HCT116 (cell line): ENCODE measurements around the gene NFATC2IP. TPM values are rescaled to one million over a fixed set of nuclear protein-coding genes. Genes with fewer than 3 reads are reported as not detected.
"Not testable (repeated sequence)": the region's sequence is repeated elsewhere in the genome, so short reads cannot be mapped to it uniquely, and the experiment has no call there.

Experiments
- ATAC-seq: fragments of 200-7000 bp; cut with Tn5 transposase; 2 replicates; pipeline ENCODE4 v1.9.1; 2020; ENCODE audit warnings: mild to moderate bottlenecking, moderate library complexity
- BruUV-seq: library from RNA; stranded (reverse); fragments of 400-500 nt; replicated peaks from 2 replicates; lab custom pipeline; 2021; lab: Mats Ljungman, UMichigan
- CTCF ChIA-PET: fragments of 300-600 bp; sonication (Branson Sonifier 250); formaldehyde crosslinking; loops from one replicate; lab custom pipeline; 2021; ENCODE audit warnings: antibody characterized with exemption; lab: Charles Lee
- POLR2A ChIA-PET: fragments of 300-600, 350-600 bp; sonication (Branson Sonifier 250); formaldehyde crosslinking; loops from one replicate; lab custom pipeline; 2021; ENCODE audit warnings: antibody characterized with exemption; lab: Charles Lee
- RAD21 ChIA-PET, 2 experiments: fragments of 300-600 bp; sonication (Branson Sonifier 250); formaldehyde crosslinking; loops; one replicate each; lab custom pipeline; 2023; ENCODE audit warnings: low total read pairs in 2 of 2; ENCODE audit not compliant: uncharacterized antibody in 2 of 2, unreplicated experiment in 2 of 2, low non-redundant PET in 1 of 2; lab: Charles Lee
- DNase-seq: peaks from one replicate; pipeline ENCODE4 v3.0.0-alpha.2; 2010; ENCODE audit warnings: low read depth, low spot score
- H2AFZ ChIP-seq: fragments of 200-600 bp; shearing (Covaris generic), sonication (generic); 2 replicates; pipeline ENCODE4 v1.6.1; 2017; ENCODE audit warnings: low read depth, mixed run types, mixed read lengths, antibody characterized with exemption, low read length; ENCODE audit not compliant: poor library complexity, severe bottlenecking
- H3K27ac ChIP-seq: 2 replicates; pipeline ENCODE4 v1.5.1; 2012; ENCODE audit warnings: low read depth, low read length
- H3K27me3 ChIP-seq: fragments of 200-600 bp; sonication (generic); 2 replicates; pipeline ENCODE4 v1.6.1; 2016; ENCODE audit warnings: mixed run types, low read length, mixed read lengths; ENCODE audit not compliant: insufficient read depth
- H3K36me3 ChIP-seq, 2 experiments: fragments of 200-500 bp in 1 of 2; fragments of 200-600 bp in 1 of 2; sonication (Bioruptor generic) in 1 of 2; sonication (generic) in 1 of 2; 2 replicates each; pipeline versions ENCODE4 v1.5.1 to v1.6.1; 2014 to 2016; ENCODE audit warnings: low read length in 2 of 2, inconsistent platforms in 1 of 2, mixed read lengths in 1 of 2, mixed run types in 1 of 2; ENCODE audit not compliant: insufficient read depth in 2 of 2, control insufficient read depth in 1 of 2
- H3K4me1 ChIP-seq, 2 experiments: fragments of 200-600 bp in 1 of 2; sonication (generic) in 1 of 2; 2 replicates each; pipeline versions ENCODE4 v1.5.1 to v1.6.1; 2012 to 2017; ENCODE audit warnings: low read length in 2 of 2, inconsistent platforms in 1 of 2, mild to moderate bottlenecking in 1 of 2, mixed read lengths in 1 of 2, mixed run types in 1 of 2, moderate library complexity in 1 of 2; ENCODE audit not compliant: insufficient read depth in 2 of 2, control insufficient read depth in 1 of 2
- H3K4me2 ChIP-seq: fragments of 200-600 bp; sonication (generic); 2 replicates; pipeline ENCODE4 v1.6.1; 2017; ENCODE audit warnings: mixed run types, low read length, mixed read lengths
- H3K4me3 ChIP-seq, 2 experiments: fragments of 200-600 bp in 1 of 2; sonication (generic) in 1 of 2; replicated peaks in 1 of 2; 2 replicates each; pipeline ENCODE4 v1.5.1; 2011 to 2016; ENCODE audit warnings: low read length in 2 of 2, control low read depth in 1 of 2, low read depth in 1 of 2, mild to moderate bottlenecking in 1 of 2, mixed read lengths in 1 of 2, mixed run types in 1 of 2
- H3K79me2 ChIP-seq: fragments of 200-600 bp; sonication (generic); 2 replicates; pipeline ENCODE4 v1.6.1; 2017; ENCODE audit warnings: mild to moderate bottlenecking, mixed run types, low read length, moderate library complexity, mixed read lengths; ENCODE audit not compliant: insufficient read depth
- H3K9ac ChIP-seq: fragments of 200-600 bp; sonication (generic); 2 replicates; pipeline ENCODE4 v1.6.1; 2016; ENCODE audit warnings: low read length, mixed read lengths
- H3K9me2 ChIP-seq: fragments of 200-600 bp; sonication (generic), shearing (Covaris generic); 2 replicates; pipeline ENCODE4 v1.6.1; 2017; ENCODE audit warnings: mixed run types, mild to moderate bottlenecking, moderate library complexity; ENCODE audit not compliant: insufficient read depth
- H3K9me3 ChIP-seq, 2 experiments: fragments of 200-500 bp in 1 of 2; fragments of 200-600 bp in 1 of 2; sonication (Bioruptor generic) in 1 of 2; sonication (generic) in 1 of 2; 2 replicates each; pipeline ENCODE4 v1.6.1; 2014 to 2017; ENCODE audit warnings: low read length in 2 of 2, mixed read lengths in 2 of 2, inconsistent platforms in 1 of 2, low read depth in 1 of 2, mild to moderate bottlenecking in 1 of 2, mixed run types in 1 of 2, moderate library complexity in 1 of 2; ENCODE audit not compliant: control insufficient read depth in 1 of 2, insufficient read depth in 1 of 2
- H4K20me1 ChIP-seq: fragments of 200-600 bp; sonication (generic), shearing (Covaris generic); 2 replicates; pipeline ENCODE4 v1.6.1; 2017; ENCODE audit warnings: mixed run types, mild to moderate bottlenecking, moderate library complexity; ENCODE audit not compliant: insufficient read depth
- EZH2 ChIP-seq: fragments of 200-600 bp; sonication (generic); IDR thresholded peaks from 2 replicates; pipeline ENCODE4 v1.6.1; 2017; ENCODE audit warnings: antibody characterized with exemption, mixed run types
- FOSL1 ChIP-seq: IDR thresholded peaks from 2 replicates; pipeline ENCODE4 v1.6.1; 2012; ENCODE audit warnings: low read depth
- POLR2A ChIP-seq: IDR thresholded peaks from 2 replicates; pipeline ENCODE4 v1.7.0; 2011; ENCODE audit warnings: borderline replicate concordance; ENCODE audit not compliant: insufficient read depth, insufficient read length; ENCODE audit errors: extremely low read depth
- REST ChIP-seq: IDR thresholded peaks from 2 replicates; pipeline ENCODE4 v1.6.1; 2012; ENCODE audit warnings: low read depth
- intact Hi-C: fragments of 100-400 bp; cut with micrococcal nuclease; formaldehyde crosslinking; loops from 2 replicates; pipeline ENCODE4 v1.10.0; 2022
- total RNA-seq: library from RNA; stranded (reverse); gene quantifications from one replicate; pipeline ENCODE4 v1.2.1, GENCODE V29; 2021; ENCODE audit not compliant: unreplicated experiment
- TF ChIP-seq, protein P1 (sequence below): IDR thresholded peaks from 2 replicates; pipeline ENCODE4 v1.6.1; 2011; ENCODE audit warnings: mild to moderate bottlenecking, low read length, moderate library complexity; ENCODE audit not compliant: insufficient replicate concordance; ENCODE audit errors: extremely low read depth

The NFATC2IP gene
- total RNA-seq, 1 experiment from 2014 or later, result 41.4 TPM

DNA sequence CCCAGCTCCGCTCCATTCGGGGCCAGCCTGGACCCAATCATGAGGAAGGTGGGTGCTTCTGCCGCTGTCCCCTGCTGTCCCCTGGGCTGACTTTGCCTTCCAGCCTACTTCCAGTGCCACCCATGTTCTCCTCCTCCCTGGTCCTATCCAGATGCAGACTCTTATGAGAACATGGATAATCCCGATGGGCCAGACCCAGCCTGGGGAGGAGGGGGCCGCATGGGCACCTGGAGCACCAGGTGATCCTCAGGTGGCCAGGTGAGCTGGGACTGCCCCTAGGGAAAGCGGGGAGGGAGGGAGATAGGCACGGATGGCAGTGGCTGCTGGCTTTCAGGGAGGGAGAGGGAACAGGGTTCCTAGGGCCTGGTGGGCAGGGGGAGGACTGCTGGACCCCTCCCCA is 12.0 kb upstream of the NFATC2IP start:
- Histone ChIP-seq H3K4me1 (peaks cover 4 to 19% of the 10 kb centered on the region in 2 experiments; a peak in 3 of 4 replicates), H3K27ac (no peak overlapping the region), H3K36me3 (no peaks in the 10 kb centered on the region), H3K9me3 (no peaks in the 10 kb centered on the region), H3K27me3 (no peaks in the 10 kb centered on the region), H3K4me3 (no peak overlapping the region), H3K79me2 (no peaks in the 10 kb centered on the region), H3K9me2 (no peaks in the 10 kb centered on the region), H3K9ac (no peak overlapping the region), H2AFZ (no peak overlapping the region), H3K4me2 (no peak overlapping the region), H4K20me1 (no peaks in the 10 kb centered on the region)
- ChIA-PET RAD21 (no interaction called here), CTCF (no interaction called here), POLR2A (no interaction called here)
- TF ChIP-seq FOSL1 (no peak), EZH2 (no peak), POLR2A (no peak), REST (no peak)
- TF ChIP-seq, protein P1, sequence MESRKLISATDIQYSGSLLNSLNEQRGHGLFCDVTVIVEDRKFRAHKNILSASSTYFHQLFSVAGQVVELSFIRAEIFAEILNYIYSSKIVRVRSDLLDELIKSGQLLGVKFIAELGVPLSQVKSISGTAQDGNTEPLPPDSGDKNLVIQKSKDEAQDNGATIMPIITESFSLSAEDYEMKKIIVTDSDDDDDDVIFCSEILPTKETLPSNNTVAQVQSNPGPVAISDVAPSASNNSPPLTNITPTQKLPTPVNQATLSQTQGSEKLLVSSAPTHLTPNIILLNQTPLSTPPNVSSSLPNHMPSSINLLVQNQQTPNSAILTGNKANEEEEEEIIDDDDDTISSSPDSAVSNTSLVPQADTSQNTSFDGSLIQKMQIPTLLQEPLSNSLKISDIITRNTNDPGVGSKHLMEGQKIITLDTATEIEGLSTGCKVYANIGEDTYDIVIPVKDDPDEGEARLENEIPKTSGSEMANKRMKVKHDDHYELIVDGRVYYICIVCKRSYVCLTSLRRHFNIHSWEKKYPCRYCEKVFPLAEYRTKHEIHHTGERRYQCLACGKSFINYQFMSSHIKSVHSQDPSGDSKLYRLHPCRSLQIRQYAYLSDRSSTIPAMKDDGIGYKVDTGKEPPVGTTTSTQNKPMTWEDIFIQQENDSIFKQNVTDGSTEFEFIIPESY, result no peak
- intact Hi-C loops, result no loop called here
- no TSS peak for BruUV-seq
- no peak for ATAC-seq
- no peak for DNase-seq

GRCh38 chr16:28939825-28940224 is 10.9 kb upstream of the NFATC2IP start:
- H3K9me2 ChIP-seq, ATAC-seq, RAD21 ChIA-PET, DNase-seq, H3K36me3 ChIP-seq, H3K9ac ChIP-seq, H3K4me3 ChIP-seq, H3K27me3 ChIP-seq, H4K20me1 ChIP-seq, BruUV-seq, H3K4me2 ChIP-seq, H3K9me3 ChIP-seq, H3K79me2 ChIP-seq, intact Hi-C loops, POLR2A ChIA-PET, H2AFZ ChIP-seq, H3K27ac ChIP-seq: not testable (repeated sequence)
- CTCF ChIA-PET, result interaction anchor here (1.1 kb wide), 1 partner anchor 10 kb away, joined by 3 read pairs; the partner anchor contains the start of gene NFATC2IP
- peaks cover 4 to 19% of the 10 kb centered on the region in 2 experiments; a peak in 3 of 4 replicates for H3K4me1 ChIP-seq
